ENCODE results near the gene TEKT2.

The TEKT2 gene

DNA sequence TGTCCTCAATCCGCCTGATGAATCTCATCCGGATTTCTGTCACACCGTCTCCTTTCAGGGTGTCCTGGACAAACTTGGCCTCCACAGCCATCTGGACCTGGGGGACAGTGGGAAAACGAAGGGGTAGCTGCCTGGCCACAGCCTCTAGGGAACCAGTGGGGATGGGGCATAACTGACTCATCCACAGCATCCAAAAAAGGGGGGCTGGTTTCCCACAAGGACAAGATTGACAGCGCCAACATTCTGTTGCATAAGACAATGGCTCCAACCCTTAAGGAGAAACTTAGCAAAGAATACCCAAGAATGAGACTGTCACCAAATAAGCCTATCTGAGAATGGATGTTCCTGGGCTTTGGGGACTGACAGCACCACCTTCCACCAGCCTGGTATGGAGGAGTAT, 53.3 kb downstream of the TEKT2 start:
- H3K36me3 ChIP-seq (ENCODE audit: insufficient read depth, insufficient read length, low read length): peaks cover 48% of the 10 kb centered on the region
- TF ChIP-seq SUZ12 (IDR thresholded peaks at IDR 0.05; ENCODE audit: extremely low read depth, insufficient read depth, insufficient read length) (no peak), ZNF274 (IDR thresholded peaks at IDR 0.05; ENCODE audit: low read depth, low read length) (no peak), YY1 (IDR thresholded peaks at IDR 0.05; ENCODE audit: insufficient read depth, insufficient read length) (no peak)

GRCh38 chr1:36137776-36138175, 53.9 kb downstream of the TEKT2 start:
- Histone ChIP-seq H3K9me3 (ENCODE audit: insufficient read depth, low read length) (no peaks in the 10 kb centered on the region), H3K27me3 (ENCODE audit: insufficient read depth, insufficient read length) (no peaks in the 10 kb centered on the region), H3K9ac (ENCODE audit: insufficient read length, low read depth) (no peak overlapping the region), H3K36me3 (ENCODE audit: insufficient read depth, insufficient read length, low read length) (peaks cover 53% of the 10 kb centered on the region), H3K4me3 (ENCODE audit: insufficient read length, low read depth) (no peak overlapping the region), H3K4me1 (ENCODE audit: insufficient read depth, insufficient read length) (peaks cover 15% of the 10 kb centered on the region)
- no peak for DNase-seq (ENCODE audit: low read depth, low spot score)
- TF ChIP-seq SUZ12 (IDR thresholded peaks at IDR 0.05; ENCODE audit: extremely low read depth, insufficient read depth, insufficient read length): no peak

More for the DNA sequence above, 53.3 kb downstream of the TEKT2 start:
- H3K9me3 ChIP-seq (ENCODE audit: insufficient read depth, low read length): no peaks in the 10 kb centered on the region
- no peak for DNase-seq (ENCODE audit: low read depth, low spot score)
- peaks cover 15% of the 10 kb centered on the region for H3K4me1 ChIP-seq (ENCODE audit: insufficient read depth, insufficient read length)
- H3K4me3 ChIP-seq (ENCODE audit: insufficient read length, low read depth): no peak overlapping the region
- H3K27me3 ChIP-seq (ENCODE audit: insufficient read depth, insufficient read length): no peaks in the 10 kb centered on the region
- H3K9ac ChIP-seq (ENCODE audit: insufficient read length, low read depth): no peak overlapping the region
